Dedifferentiated amniotic fluid mesenchymal stem cell (primary cell): ENCODE data around the gene SH2B3.
"Not testable (repeated sequence)": the region's sequence is repeated elsewhere in the genome, so short reads cannot be mapped to it uniquely, and the experiment has no call there.

Experiments used
- DNase-seq: peaks from one replicate; pipeline ENCODE4 v3.0.0-alpha.2; 2016; ENCODE audit errors: extremely low spot score

The SH2B3 gene

GRCh38 chr12:111405859-111406473 is at the start of gene SH2B3:
TSS of gene SH2B3 (plus strand) at chr12:111405923. CDS start at chr12:111418146, 12,223 bp downstream.
- no peak for DNase-seq

GRCh38 chr12:111359231-111359913 is 46.4 kb upstream of the SH2B3 start:
- DNase-seq: no peak

- DNase-seq: no peak
Measured at GRCh38 chr12:111359914-111360276, 45.8 kb upstream of the SH2B3 start.

- no peak for DNase-seq
Measured at GRCh38 chr12:111360325-111360930, 45.3 kb upstream of the SH2B3 start.

- no peak for DNase-seq
Measured at GRCh38 chr12:111361073-111361716, 44.5 kb upstream of the SH2B3 start.

- DNase-seq: no peak
Measured at GRCh38 chr12:111361717-111362576, 43.8 kb upstream of the SH2B3 start.

GRCh38 chr12:111362687-111363475 is 42.8 kb upstream of the SH2B3 start:
- DNase-seq: no peak

GRCh38 chr12:111363578-111363977 is 42.1 kb upstream of the SH2B3 start:
- no peak for DNase-seq

GRCh38 chr12:111366075-111366474 is 39.6 kb upstream of the SH2B3 start:
- no peak for DNase-seq

GRCh38 chr12:111366583-111366982 is 39.1 kb upstream of the SH2B3 start:
- DNase-seq: no peak

GRCh38 chr12:111367661-111368221 is 38.0 kb upstream of the SH2B3 start:
- DNase-seq: no peak

GRCh38 chr12:111368291-111368787 is 37.4 kb upstream of the SH2B3 start:
- DNase-seq: no peak

- peak; percentile 66 for DNase-seq
Measured at GRCh38 chr12:111368788-111369495, 36.8 kb upstream of the SH2B3 start, which contains the start of gene PHETA1. TSS of gene PHETA1 (minus strand) at chr12:111369095. CDS start at chr12:111363427, 5,668 bp downstream.

GRCh38 chr12:111369496-111370220 is 36.1 kb upstream of the SH2B3 start:
- DNase-seq: peak; percentile 9

GRCh38 chr12:111373231-111373630 is 32.5 kb upstream of the SH2B3 start:
- DNase-seq: not testable (repeated sequence)

GRCh38 chr12:111377440-111377839 is 28.3 kb upstream of the SH2B3 start:
- no peak for DNase-seq

- DNase-seq: no peak
Measured at GRCh38 chr12:111379942-111380554, 25.7 kb upstream of the SH2B3 start.

- DNase-seq: no peak
Measured at GRCh38 chr12:111384596-111384995, 21.1 kb upstream of the SH2B3 start.
